Prostate gland (tissue), 2 donors: ENCODE data around the gene VSIG8.

Source experiments
- POLR2A ChIP-seq: fragments of 450-650 bp; IDR thresholded peaks from one replicate; pipeline ENCODE4 v1.6.1; 2016; ENCODE audit warnings: antibody characterized with exemption, mild to moderate bottlenecking
- TF ChIP-seq, protein P1 (sequence below), 4 experiments: fragments of 200-600 bp in 2 of 4; fragments of 450-650 bp in 2 of 4; sonication (generic) in 2 of 4; IDR thresholded peaks; 1 replicate in 3 of 4; 2 replicates in 1 of 4; pipeline ENCODE4 v1.5.1; 2016 to 2019; ENCODE audit warnings: antibody characterized with exemption in 4 of 4, mild to moderate bottlenecking in 2 of 4, moderate library complexity in 2 of 4

DNA sequence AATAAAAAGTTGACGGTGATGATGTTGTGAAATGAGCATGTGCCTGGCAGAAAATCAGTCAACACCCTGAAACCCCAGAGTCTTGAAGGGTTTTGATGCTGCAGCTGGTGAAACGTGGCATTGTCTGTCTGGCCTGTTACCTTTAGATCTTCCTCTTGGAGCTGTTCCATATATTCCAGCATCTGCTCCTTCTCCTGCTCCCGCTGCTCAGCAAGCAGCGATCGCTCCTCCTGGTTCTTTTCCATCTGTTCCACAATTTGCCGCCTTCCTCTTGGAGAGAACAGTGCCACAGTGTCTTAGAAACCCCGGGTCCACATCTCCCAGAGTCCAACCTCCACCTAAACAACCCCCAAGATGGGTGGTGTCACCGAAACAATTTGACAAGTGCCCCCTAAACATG is 21.8 kb upstream of the VSIG8 start:
- TF ChIP-seq, protein P1, sequence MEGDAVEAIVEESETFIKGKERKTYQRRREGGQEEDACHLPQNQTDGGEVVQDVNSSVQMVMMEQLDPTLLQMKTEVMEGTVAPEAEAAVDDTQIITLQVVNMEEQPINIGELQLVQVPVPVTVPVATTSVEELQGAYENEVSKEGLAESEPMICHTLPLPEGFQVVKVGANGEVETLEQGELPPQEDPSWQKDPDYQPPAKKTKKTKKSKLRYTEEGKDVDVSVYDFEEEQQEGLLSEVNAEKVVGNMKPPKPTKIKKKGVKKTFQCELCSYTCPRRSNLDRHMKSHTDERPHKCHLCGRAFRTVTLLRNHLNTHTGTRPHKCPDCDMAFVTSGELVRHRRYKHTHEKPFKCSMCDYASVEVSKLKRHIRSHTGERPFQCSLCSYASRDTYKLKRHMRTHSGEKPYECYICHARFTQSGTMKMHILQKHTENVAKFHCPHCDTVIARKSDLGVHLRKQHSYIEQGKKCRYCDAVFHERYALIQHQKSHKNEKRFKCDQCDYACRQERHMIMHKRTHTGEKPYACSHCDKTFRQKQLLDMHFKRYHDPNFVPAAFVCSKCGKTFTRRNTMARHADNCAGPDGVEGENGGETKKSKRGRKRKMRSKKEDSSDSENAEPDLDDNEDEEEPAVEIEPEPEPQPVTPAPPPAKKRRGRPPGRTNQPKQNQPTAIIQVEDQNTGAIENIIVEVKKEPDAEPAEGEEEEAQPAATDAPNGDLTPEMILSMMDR (IDR thresholded peaks at IDR 0.05): no peak
- TF ChIP-seq POLR2A: no peak
